ENCODE data around the gene MRPS10.
"Not testable (repeated sequence)": the region's sequence is repeated elsewhere in the genome, so short reads cannot be mapped to it uniquely, and the experiment has no call there.

MRPS10 gene

GRCh38 chr6:42207559-42207958 lies 10.1 kb downstream of the MRPS10 start:
- DNase-seq (ENCODE audit: low spot score) = not testable (repeated sequence)

- DNase-seq (ENCODE audit: low spot score) = no peak
These were observed 12.8 kb downstream of the MRPS10 start for GRCh38 chr6:42204768-42205282.

- no peak for DNase-seq (ENCODE audit: low spot score)
These were observed 14.5 kb downstream of the MRPS10 start for GRCh38 chr6:42203183-42203582.

GRCh38 chr6:42202131-42202915 lies 15.3 kb downstream of the MRPS10 start:
- not testable (repeated sequence) for DNase-seq (ENCODE audit: low spot score)

GRCh38 chr6:42201382-42201781 lies 16.3 kb downstream of the MRPS10 start:
- DNase-seq (ENCODE audit: low spot score) = no peak

GRCh38 chr6:42200035-42200434 lies 17.6 kb downstream of the MRPS10 start:
- DNase-seq (ENCODE audit: low spot score) = peak; percentile 83

GRCh38 chr6:42199106-42199981 lies 18.3 kb downstream of the MRPS10 start:
- no peak for DNase-seq (ENCODE audit: low spot score)

- DNase-seq (ENCODE audit: low spot score) = peak; percentile 83
These were observed 19.9 kb downstream of the MRPS10 start for GRCh38 chr6:42197555-42198362.

GRCh38 chr6:42195415-42195814 lies 22.2 kb downstream of the MRPS10 start:
- DNase-seq (ENCODE audit: low spot score) = no peak

GRCh38 chr6:42194056-42194455 lies 23.6 kb downstream of the MRPS10 start:
- DNase-seq (ENCODE audit: low spot score) = no peak

- no peak for DNase-seq (ENCODE audit: low spot score)
These were observed 24.2 kb downstream of the MRPS10 start for GRCh38 chr6:42193491-42193894.

- not testable (repeated sequence) for DNase-seq (ENCODE audit: low spot score)
These were observed 25.3 kb downstream of the MRPS10 start for GRCh38 chr6:42192385-42192784.

GRCh38 chr6:42190554-42191183 lies 27.0 kb downstream of the MRPS10 start:
- DNase-seq (ENCODE audit: low spot score) = no peak

- no peak for DNase-seq (ENCODE audit: low spot score)
These were observed 29.3 kb downstream of the MRPS10 start for GRCh38 chr6:42188406-42188805.

- DNase-seq (ENCODE audit: low spot score) = no peak
These were observed 32.1 kb downstream of the MRPS10 start for GRCh38 chr6:42185597-42185996.

GRCh38 chr6:42184475-42184874 lies 33.2 kb downstream of the MRPS10 start:
- DNase-seq (ENCODE audit: low spot score) = no peak

GRCh38 chr6:42182101-42182500 lies 35.6 kb downstream of the MRPS10 start:
- no peak for DNase-seq (ENCODE audit: low spot score)

GRCh38 chr6:42179945-42180313 lies 37.7 kb downstream of the MRPS10 start:
- DNase-seq (ENCODE audit: low spot score) = no peak

- DNase-seq (ENCODE audit: low spot score) = no peak
These were observed 38.3 kb downstream of the MRPS10 start for GRCh38 chr6:42179261-42179944.

GRCh38 chr6:42177514-42178364 lies 39.9 kb downstream of the MRPS10 start:
- DNase-seq (ENCODE audit: low spot score) = no peak

All from GM03348 (cell line).